ENCODE measurements around the gene SLC6A15. TPM values are rescaled to one million over a fixed set of nuclear protein-coding genes. Genes with fewer than 3 reads are reported as not detected.

Gene SLC6A15
- total RNA-seq, 2 donors from 2014 or later = 4.2 to 4.7 TPM

DNA sequence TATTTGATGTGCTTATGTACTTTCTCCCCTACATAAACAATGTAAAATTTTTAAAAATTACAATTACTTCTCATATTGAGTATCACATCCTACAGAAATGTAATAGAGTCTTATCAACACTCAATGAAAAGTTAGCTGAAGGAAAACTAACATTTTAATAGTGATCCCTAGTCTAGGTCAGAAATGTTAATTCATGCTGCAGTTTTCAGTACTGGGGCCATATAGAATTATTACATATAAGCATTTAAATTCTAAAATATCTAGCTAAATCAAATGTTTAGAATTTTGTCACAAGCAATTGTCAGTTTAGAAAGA is 37.8 kb downstream of the SLC6A15 start:
- no peaks in the 10 kb centered on the region for H3K4me1 ChIP-seq (ENCODE audit: control insufficient read depth, insufficient read depth, low read length)
- H3K4me3 Mint-ChIP-seq = no peak overlapping the region
- H3K27me3 Mint-ChIP-seq (ENCODE audit: insufficient read depth) = no peaks in the 10 kb centered on the region
- H3K9ac ChIP-seq (ENCODE audit: extremely low read depth, low read length, poor library complexity, severe bottlenecking) = no peak overlapping the region
- TF ChIP-seq, protein P1, sequence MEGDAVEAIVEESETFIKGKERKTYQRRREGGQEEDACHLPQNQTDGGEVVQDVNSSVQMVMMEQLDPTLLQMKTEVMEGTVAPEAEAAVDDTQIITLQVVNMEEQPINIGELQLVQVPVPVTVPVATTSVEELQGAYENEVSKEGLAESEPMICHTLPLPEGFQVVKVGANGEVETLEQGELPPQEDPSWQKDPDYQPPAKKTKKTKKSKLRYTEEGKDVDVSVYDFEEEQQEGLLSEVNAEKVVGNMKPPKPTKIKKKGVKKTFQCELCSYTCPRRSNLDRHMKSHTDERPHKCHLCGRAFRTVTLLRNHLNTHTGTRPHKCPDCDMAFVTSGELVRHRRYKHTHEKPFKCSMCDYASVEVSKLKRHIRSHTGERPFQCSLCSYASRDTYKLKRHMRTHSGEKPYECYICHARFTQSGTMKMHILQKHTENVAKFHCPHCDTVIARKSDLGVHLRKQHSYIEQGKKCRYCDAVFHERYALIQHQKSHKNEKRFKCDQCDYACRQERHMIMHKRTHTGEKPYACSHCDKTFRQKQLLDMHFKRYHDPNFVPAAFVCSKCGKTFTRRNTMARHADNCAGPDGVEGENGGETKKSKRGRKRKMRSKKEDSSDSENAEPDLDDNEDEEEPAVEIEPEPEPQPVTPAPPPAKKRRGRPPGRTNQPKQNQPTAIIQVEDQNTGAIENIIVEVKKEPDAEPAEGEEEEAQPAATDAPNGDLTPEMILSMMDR (conservative IDR thresholded peaks at IDR 0.05) = no peak
- no peak overlapping the region for H3K27ac Mint-ChIP-seq
- no peaks in the 10 kb centered on the region for H3K4me1 Mint-ChIP-seq
- no peak for DNase-seq
- H3K9me3 ChIP-seq (ENCODE audit: control insufficient read depth, low read length) = no peaks in the 10 kb centered on the region
- no peaks in the 10 kb centered on the region for H3K36me3 Mint-ChIP-seq (ENCODE audit: low read depth)
- H3K27ac ChIP-seq (ENCODE audit: low read depth, low read length) = no peak overlapping the region
- no peaks in the 10 kb centered on the region for H3K36me3 ChIP-seq (ENCODE audit: control insufficient read depth, insufficient read depth, low read length)
- H3K9me3 Mint-ChIP-seq = no peaks in the 10 kb centered on the region
- H3K27me3 ChIP-seq (ENCODE audit: control insufficient read depth, insufficient read depth, low read length, poor library complexity, severe bottlenecking) = no peaks in the 10 kb centered on the region
- no peak overlapping the region for H3K4me3 ChIP-seq (ENCODE audit: low read length)

DNA sequence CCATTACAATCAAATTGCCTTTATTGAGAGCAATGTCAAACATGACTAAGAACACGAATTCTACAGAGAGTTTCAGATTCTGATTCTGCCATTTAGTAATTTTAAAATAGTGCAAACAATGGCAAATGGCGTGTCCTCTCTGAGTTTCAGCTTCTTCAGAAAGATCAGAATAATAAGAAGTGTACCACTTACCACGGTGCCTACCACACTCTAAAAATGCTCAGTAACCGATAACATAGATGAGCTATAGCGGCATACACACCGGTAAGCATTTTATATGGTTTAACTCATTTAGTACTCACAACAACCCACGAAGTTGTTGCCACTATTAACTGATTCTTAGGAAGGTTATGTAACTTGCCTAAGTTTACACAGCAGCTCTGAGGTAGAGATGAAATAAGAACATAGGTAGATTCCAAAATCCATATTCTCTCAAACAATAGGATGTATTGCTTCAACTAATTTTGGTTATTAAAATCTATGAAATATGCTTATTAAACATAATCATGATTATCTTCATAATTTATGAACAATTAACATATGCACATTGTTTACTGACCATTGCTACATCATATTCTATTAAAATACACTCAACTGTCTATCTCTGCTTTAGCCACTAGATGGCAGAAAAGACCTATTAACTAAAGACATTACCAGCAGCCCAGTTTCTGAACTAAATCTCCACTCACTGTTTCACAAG is 38.3 kb downstream of the SLC6A15 start:
- Mint-ChIP-seq H3K9me3 (no peaks in the 10 kb centered on the region), H3K36me3 (ENCODE audit: low read depth) (no peaks in the 10 kb centered on the region), H3K4me3 (no peak overlapping the region), H3K27me3 (ENCODE audit: insufficient read depth) (no peaks in the 10 kb centered on the region), H3K4me1 (no peaks in the 10 kb centered on the region), H3K27ac (no peak overlapping the region)
- DNase-seq = no peak
- TF ChIP-seq, protein P1 (conservative IDR thresholded peaks at IDR 0.05) = peak; percentile 88
- 73 to 86% methylated on average over 3 to 7 of the region's 7 CpGs for WGBS, 2 experiments (ENCODE audit: insufficient coverage in 1 of 2, insufficient read length in 1 of 2)
- no peaks in the 10 kb centered on the region for H3K4me1 ChIP-seq (ENCODE audit: control insufficient read depth, insufficient read depth, low read length)
- H3K36me3 ChIP-seq (ENCODE audit: control insufficient read depth, insufficient read depth, low read length) = no peaks in the 10 kb centered on the region
- no peak overlapping the region for H3K9ac ChIP-seq (ENCODE audit: extremely low read depth, low read length, poor library complexity, severe bottlenecking)
- H3K27ac ChIP-seq (ENCODE audit: low read depth, low read length) = no peak overlapping the region
- no peaks in the 10 kb centered on the region for H3K9me3 ChIP-seq (ENCODE audit: control insufficient read depth, low read length)
- no peaks in the 10 kb centered on the region for H3K27me3 ChIP-seq (ENCODE audit: control insufficient read depth, insufficient read depth, low read length, poor library complexity, severe bottlenecking)
- no peak overlapping the region for H3K4me3 ChIP-seq (ENCODE audit: low read length)

DNA sequence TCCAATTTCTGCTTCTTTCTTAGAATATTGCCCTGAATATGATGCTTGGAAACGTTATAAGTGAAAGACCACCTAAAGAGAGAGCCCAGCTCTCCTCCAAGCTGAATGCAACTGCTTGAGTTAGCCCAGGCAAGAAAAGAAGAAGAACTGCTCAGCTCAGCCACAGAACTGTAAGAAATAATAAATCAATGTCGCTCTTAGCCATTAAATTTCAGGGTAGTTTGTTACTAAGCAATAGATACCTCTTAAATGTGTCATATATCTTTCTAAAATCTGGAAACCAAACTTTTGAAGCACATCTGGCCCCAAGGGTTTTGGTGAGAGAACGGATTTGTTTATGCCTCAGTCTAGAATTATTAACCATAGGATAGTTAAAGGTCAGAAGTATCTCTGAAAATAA is 50.4 kb downstream of the SLC6A15 start:
- H3K4me1 ChIP-seq (ENCODE audit: control insufficient read depth, insufficient read depth, low read length) = no peaks in the 10 kb centered on the region
- TF ChIP-seq, protein P1 (conservative IDR thresholded peaks at IDR 0.05) = no peak
- WGBS, 2 experiments (ENCODE audit: insufficient coverage in 1 of 2, insufficient read length in 1 of 2) = 87% methylated on average over 3 of the region's 3 CpGs; no CpG with 5 or more reads in 1 of the 2 experiments
- H3K4me3 ChIP-seq (ENCODE audit: low read length) = no peak overlapping the region
- Mint-ChIP-seq H3K27ac (no peak overlapping the region), H3K27me3 (ENCODE audit: insufficient read depth) (no peaks in the 10 kb centered on the region), H3K4me1 (no peaks in the 10 kb centered on the region), H3K4me3 (no peak overlapping the region), H3K36me3 (ENCODE audit: low read depth) (no peaks in the 10 kb centered on the region), H3K9me3 (no peaks in the 10 kb centered on the region)
- H3K9me3 ChIP-seq (ENCODE audit: control insufficient read depth, low read length) = no peaks in the 10 kb centered on the region
- no peak overlapping the region for H3K9ac ChIP-seq (ENCODE audit: extremely low read depth, low read length, poor library complexity, severe bottlenecking)
- no peak for DNase-seq
- no peaks in the 10 kb centered on the region for H3K27me3 ChIP-seq (ENCODE audit: control insufficient read depth, insufficient read depth, low read length, poor library complexity, severe bottlenecking)
- H3K27ac ChIP-seq (ENCODE audit: low read depth, low read length) = no peak overlapping the region
- H3K36me3 ChIP-seq (ENCODE audit: control insufficient read depth, insufficient read depth, low read length) = no peaks in the 10 kb centered on the region
